ENCODE measurements around the gene OR10A6. TPM values are rescaled to one million over a fixed set of nuclear protein-coding genes. Genes with fewer than 3 reads are reported as not detected.

The OR10A6 gene, protein sequence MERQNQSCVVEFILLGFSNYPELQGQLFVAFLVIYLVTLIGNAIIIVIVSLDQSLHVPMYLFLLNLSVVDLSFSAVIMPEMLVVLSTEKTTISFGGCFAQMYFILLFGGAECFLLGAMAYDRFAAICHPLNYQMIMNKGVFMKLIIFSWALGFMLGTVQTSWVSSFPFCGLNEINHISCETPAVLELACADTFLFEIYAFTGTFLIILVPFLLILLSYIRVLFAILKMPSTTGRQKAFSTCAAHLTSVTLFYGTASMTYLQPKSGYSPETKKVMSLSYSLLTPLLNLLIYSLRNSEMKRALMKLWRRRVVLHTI
- 0.18 TPM in 1 of 2 replicates, not detected in the other for total RNA-seq (ENCODE audit: low replicate concordance)

DNA sequence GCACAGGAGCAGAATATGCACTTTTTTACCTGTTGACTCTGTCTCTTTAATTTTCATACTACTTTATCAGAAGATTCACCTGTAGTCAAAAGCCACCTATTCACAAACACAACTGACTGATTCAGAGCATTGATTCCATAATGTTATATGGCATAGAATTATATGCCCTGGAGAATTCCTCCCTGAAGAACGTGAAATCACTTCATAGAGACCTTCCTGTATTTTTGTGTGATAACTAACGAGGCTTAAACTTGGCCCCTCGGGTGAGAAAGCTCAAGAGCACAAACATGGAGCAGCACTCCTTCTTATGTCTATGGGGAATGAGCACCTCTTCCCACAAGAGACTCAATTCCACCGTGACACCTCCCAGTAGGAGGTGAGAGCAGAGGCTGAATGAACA, at the start of gene OR10A6:
OR10A6 (minus strand) TSS at position 101 of the 400 bp plus-strand sequence. CDS start 2,606 bp downstream, outside the sequence.
- no peak for DNase-seq (ENCODE audit: low read depth)
- TF ChIP-seq, protein P1, sequence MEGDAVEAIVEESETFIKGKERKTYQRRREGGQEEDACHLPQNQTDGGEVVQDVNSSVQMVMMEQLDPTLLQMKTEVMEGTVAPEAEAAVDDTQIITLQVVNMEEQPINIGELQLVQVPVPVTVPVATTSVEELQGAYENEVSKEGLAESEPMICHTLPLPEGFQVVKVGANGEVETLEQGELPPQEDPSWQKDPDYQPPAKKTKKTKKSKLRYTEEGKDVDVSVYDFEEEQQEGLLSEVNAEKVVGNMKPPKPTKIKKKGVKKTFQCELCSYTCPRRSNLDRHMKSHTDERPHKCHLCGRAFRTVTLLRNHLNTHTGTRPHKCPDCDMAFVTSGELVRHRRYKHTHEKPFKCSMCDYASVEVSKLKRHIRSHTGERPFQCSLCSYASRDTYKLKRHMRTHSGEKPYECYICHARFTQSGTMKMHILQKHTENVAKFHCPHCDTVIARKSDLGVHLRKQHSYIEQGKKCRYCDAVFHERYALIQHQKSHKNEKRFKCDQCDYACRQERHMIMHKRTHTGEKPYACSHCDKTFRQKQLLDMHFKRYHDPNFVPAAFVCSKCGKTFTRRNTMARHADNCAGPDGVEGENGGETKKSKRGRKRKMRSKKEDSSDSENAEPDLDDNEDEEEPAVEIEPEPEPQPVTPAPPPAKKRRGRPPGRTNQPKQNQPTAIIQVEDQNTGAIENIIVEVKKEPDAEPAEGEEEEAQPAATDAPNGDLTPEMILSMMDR (IDR thresholded peaks at IDR 0.05; ENCODE audit: insufficient read depth, low read length), result no peak
- H3K4me3 ChIP-seq (ENCODE audit: low read depth, low read length), result no peak within 1 kb of the TSS

DNA sequence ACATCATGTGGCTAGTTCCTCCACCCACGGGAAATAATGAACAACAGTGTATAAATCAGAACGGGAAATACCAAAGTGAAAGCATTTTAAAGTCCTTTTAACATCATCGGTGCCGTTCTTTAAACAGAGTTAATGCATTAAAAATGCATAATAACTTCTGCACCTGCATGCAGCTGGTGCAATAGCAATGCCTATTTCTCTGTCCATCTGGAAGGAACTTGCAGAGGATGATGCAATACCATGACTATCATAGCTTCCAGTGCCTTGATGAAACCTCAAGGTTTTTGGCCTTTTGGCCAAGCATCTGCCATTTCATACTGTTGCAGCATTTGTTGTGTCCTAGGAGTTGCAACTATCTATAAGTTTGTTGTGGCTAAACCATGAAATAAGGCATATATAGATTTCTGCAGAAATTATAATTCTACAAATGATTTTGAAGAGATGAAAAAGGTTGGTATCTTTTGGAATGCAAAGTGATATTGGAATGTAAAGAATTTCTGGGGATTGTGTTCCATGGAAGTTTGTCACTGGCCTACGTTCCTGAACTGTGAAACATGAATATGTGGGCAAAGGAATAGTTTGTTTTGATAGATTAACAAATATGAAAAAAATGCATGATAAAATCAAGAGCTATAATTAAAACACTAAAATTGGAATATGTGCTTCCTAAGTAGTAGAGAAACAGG, 46.3 kb upstream of the OR10A6 start:
- H3K4me3 ChIP-seq (ENCODE audit: low read depth, low read length), result no peak overlapping the region
- DNase-seq (ENCODE audit: low read depth), result peak; percentile 92
- TF ChIP-seq, protein P1 (IDR thresholded peaks at IDR 0.05; ENCODE audit: insufficient read depth, low read length), result no peak

DNA sequence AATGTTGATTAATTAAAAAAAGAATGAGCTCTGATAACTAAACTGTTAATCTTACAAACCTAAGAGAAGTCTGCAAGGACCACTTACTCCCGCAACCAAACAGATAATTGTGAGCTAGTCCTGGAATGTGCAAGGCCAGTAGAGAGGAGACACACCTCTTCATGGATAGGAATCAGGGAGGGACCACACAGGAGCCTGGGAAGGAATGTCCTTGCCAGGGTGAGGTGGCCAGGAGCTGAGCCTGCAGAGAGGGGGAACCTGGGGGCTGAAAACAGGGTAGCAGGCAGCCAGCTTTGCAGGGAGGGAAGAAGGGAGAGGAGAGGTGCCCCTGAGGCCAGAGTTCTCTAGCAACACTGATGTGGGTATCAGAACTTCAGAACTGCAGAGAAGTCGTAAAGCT, 43.6 kb upstream of the OR10A6 start:
- H3K4me3 ChIP-seq (ENCODE audit: low read depth, low read length), result no peak overlapping the region
- no peak for DNase-seq (ENCODE audit: low read depth)
- TF ChIP-seq, protein P1 (IDR thresholded peaks at IDR 0.05; ENCODE audit: insufficient read depth, low read length), result no peak

DNA sequence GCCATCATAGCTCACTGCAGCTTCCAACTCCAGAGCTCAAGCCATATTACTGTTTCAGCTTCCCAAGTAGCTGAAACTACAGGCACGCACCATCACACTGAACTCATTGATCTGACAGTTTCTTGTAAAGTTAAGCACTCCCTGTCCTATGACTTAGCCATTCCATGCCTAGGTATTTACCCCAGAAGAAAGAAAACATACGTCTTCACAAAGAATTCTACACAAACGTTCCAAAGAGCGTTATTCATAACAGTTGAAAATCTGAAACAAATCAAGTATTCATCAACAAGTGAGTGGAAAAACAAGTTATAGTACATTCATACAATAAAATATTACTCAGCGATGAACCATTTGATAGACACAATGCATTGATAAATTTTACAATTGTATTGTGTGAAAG, 41.9 kb upstream of the OR10A6 start:
- TF ChIP-seq, protein P1 (IDR thresholded peaks at IDR 0.05; ENCODE audit: insufficient read depth, low read length), result no peak
- DNase-seq (ENCODE audit: low read depth), result peak; percentile 54
- H3K4me3 ChIP-seq (ENCODE audit: low read depth, low read length), result no peak overlapping the region

DNA sequence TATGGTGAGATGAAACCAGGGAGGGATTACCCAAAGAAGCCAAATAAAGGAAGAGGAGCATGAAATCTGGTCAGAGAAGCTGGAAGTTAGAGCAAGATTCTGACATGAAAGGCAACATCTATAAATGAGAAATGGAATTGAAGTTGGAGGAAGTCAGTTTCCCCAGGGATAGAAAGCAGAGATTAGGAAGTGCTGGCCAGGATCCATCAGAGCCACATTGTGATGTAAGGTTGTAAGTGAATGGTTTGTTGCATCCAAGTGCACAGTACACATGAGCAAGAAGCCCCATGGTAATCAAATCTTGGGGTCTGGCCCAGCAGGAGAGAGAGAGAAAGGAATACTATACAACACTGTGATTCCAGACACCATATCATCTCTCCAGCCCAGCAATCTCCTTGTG, 40.8 kb upstream of the OR10A6 start:
- H3K4me3 ChIP-seq (ENCODE audit: low read depth, low read length), result no peak overlapping the region
- peak; percentile 73 for DNase-seq (ENCODE audit: low read depth)
- TF ChIP-seq, protein P1 (IDR thresholded peaks at IDR 0.05; ENCODE audit: insufficient read depth, low read length), result no peak

DNA sequence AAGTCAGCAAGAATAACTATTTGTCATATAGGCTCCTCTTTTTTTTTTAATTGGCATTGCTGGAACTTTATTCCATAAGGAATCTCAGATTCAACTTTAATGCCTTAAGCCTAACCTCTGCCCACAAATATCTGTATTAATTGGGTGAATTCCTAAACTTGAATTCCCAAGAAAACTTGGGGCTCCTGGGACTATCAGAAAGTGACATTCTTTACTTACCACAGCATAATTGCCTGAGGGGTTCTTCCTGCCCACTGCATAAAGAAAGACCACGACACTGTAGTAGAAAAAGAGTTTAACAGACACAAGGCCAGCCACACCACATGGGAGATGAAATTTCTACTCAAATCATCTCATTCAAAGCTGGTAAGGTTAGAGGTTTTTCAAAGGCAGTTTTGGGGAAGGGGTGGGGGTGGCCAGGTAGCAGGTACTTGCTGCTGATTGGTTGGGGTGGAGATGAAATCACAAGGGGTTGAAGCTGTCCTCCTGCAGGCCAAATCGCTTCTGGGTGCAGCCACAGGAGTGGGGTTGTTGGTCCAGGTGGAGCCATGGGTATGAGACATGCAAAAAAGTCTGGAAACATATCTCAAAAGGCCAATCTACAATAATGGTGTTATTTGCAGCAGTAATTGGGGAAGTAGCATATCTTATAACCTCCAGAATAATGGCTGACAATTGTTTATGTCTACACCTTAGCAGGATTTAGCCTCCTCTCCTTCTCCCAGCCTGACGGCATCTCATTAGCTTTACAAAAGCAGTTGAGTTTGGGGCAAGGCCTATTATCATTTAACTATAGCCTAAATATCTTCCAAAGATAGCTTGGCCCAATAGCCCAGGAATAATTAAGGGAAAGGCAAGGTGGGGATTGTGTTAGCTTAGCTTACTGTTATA, 38.9 kb upstream of the OR10A6 start:
- TF ChIP-seq, protein P1 (IDR thresholded peaks at IDR 0.05; ENCODE audit: insufficient read depth, low read length), result no peak
- no peak for DNase-seq (ENCODE audit: low read depth)
- no peak overlapping the region for H3K4me3 ChIP-seq (ENCODE audit: low read depth, low read length)
